HG02884 (cell line): ENCODE measurements around the gene MAD2L1.

Experiments used
- ATAC-seq: cut with Tn5 transposase; IDR thresholded peaks from one replicate; pipeline ENCODE4 v1.9.1; 2021; ENCODE audit warnings: mild to moderate bottlenecking, moderate library complexity; ENCODE audit not compliant: unreplicated experiment

MAD2L1 gene

GRCh38 chr4:120059036-120059435 lies 7.6 kb downstream of the MAD2L1 start:
- no peak for ATAC-seq

GRCh38 chr4:120057416-120057815 lies 9.2 kb downstream of the MAD2L1 start:
- no peak for ATAC-seq

GRCh38 chr4:120056246-120056645 lies 10.4 kb downstream of the MAD2L1 start:
- ATAC-seq = no peak

- ATAC-seq = no peak
Observed at GRCh38 chr4:120055795-120056194, 10.9 kb downstream of the MAD2L1 start.

GRCh38 chr4:120055162-120055561 lies 11.5 kb downstream of the MAD2L1 start:
- ATAC-seq = no peak

- ATAC-seq = peak; percentile 56
Observed at GRCh38 chr4:120053911-120054310, 12.7 kb downstream of the MAD2L1 start.

- ATAC-seq = no peak
Observed at GRCh38 chr4:120052856-120053255, 13.8 kb downstream of the MAD2L1 start.

GRCh38 chr4:120051253-120051652 lies 15.4 kb downstream of the MAD2L1 start:
- no peak for ATAC-seq

- ATAC-seq = peak; percentile 88
Observed at GRCh38 chr4:120049732-120050494, 16.7 kb downstream of the MAD2L1 start.

- ATAC-seq = no peak
Observed at GRCh38 chr4:120043828-120044227, 22.8 kb downstream of the MAD2L1 start.

GRCh38 chr4:120037411-120037810 lies 29.2 kb downstream of the MAD2L1 start:
- no peak for ATAC-seq

- ATAC-seq = no peak
Observed at GRCh38 chr4:120034913-120035312, 31.7 kb downstream of the MAD2L1 start.

GRCh38 chr4:120026853-120027252 lies 39.8 kb downstream of the MAD2L1 start:
- ATAC-seq = no peak

GRCh38 chr4:120025516-120025915 lies 41.1 kb downstream of the MAD2L1 start:
- no peak for ATAC-seq

GRCh38 chr4:120018786-120019185 lies 47.9 kb downstream of the MAD2L1 start:
- ATAC-seq = no peak

- ATAC-seq = no peak
Observed at GRCh38 chr4:120017939-120018692, 48.5 kb downstream of the MAD2L1 start.

GRCh38 chr4:120011725-120012124 lies 54.9 kb downstream of the MAD2L1 start:
- no peak for ATAC-seq

GRCh38 chr4:120010646-120011045 lies 56.0 kb downstream of the MAD2L1 start:
- no peak for ATAC-seq

- ATAC-seq = no peak
Observed at GRCh38 chr4:120009731-120010130, 56.9 kb downstream of the MAD2L1 start.

- no peak for ATAC-seq
Observed at GRCh38 chr4:120008957-120009356, 57.7 kb downstream of the MAD2L1 start.

- no peak for ATAC-seq
Observed at GRCh38 chr4:120007896-120008436, 58.7 kb downstream of the MAD2L1 start.
